Esophagus muscularis mucosa (tissue), 3 donors: ENCODE measurements around the gene LRP1.

Experiments used
- CTCF ChIP-seq, 3 experiments: fragments of 200-600 bp in 2 of 3; fragments of 450-650 bp in 1 of 3; sonication (generic) in 2 of 3; IDR thresholded peaks; one replicate each; pipeline ENCODE4 v1.5.1; 2017 to 2019; ENCODE audit warnings: antibody characterized with exemption in 3 of 3, mild to moderate bottlenecking in 2 of 3, moderate library complexity in 1 of 3
- POLR2A ChIP-seq: fragments of 450-650 bp; IDR thresholded peaks from one replicate; pipeline ENCODE4 v1.6.1; 2017; ENCODE audit warnings: antibody characterized with exemption, moderate library complexity, mild to moderate bottlenecking, low read depth
- POLR2AphosphoS5 ChIP-seq, 2 donors: sonication (generic); formaldehyde crosslinking; IDR thresholded peaks; one replicate each; pipeline ENCODE4 v1.6.1; 2017; ENCODE audit warnings: antibody characterized with exemption in 2 of 2

- TF ChIP-seq CTCF (IDR thresholded peaks at IDR 0.05) (no peak), POLR2A (no peak), POLR2AphosphoS5 (IDR thresholded peaks at IDR 0.05) (no peak)
Measured at GRCh38 chr12:57205186-57205585, 76.9 kb downstream of the LRP1 start.
